HG03097 (cell line): Measurements from ENCODE around the gene XPR1.

Source experiments
- ATAC-seq: cut with Tn5 transposase; IDR thresholded peaks from one replicate; pipeline ENCODE4 v1.9.1; 2021; ENCODE audit not compliant: unreplicated experiment, low FRiP score

Gene XPR1

GRCh38 chr1:180631766-180632325 is at the start of gene XPR1:
Gene XPR1 (plus strand): TSS chr1:180632022. CDS start chr1:180632202, 180 bp downstream.
- ATAC-seq = peak; percentile 97

- no peak for ATAC-seq
Observed at GRCh38 chr1:180584869-180585268, 47.0 kb upstream of the XPR1 start.

- ATAC-seq = no peak
Observed at GRCh38 chr1:180585994-180586359, 45.8 kb upstream of the XPR1 start.

- no peak for ATAC-seq
Observed at GRCh38 chr1:180586671-180587155, 45.1 kb upstream of the XPR1 start.

GRCh38 chr1:180588121-180588520 is 43.7 kb upstream of the XPR1 start:
- no peak for ATAC-seq

GRCh38 chr1:180590889-180591288 is 40.9 kb upstream of the XPR1 start:
- no peak for ATAC-seq

- ATAC-seq = no peak
Observed at GRCh38 chr1:180593382-180593781, 38.4 kb upstream of the XPR1 start.

GRCh38 chr1:180594723-180595122 is 37.1 kb upstream of the XPR1 start:
- no peak for ATAC-seq

GRCh38 chr1:180595966-180596365 is 35.9 kb upstream of the XPR1 start:
- ATAC-seq = no peak

- ATAC-seq = no peak
Observed at GRCh38 chr1:180597520-180597919, 34.3 kb upstream of the XPR1 start.

GRCh38 chr1:180598333-180598974 is 33.4 kb upstream of the XPR1 start:
- no peak for ATAC-seq

GRCh38 chr1:180600343-180600742 is 31.5 kb upstream of the XPR1 start:
- ATAC-seq = no peak

- no peak for ATAC-seq
Observed at GRCh38 chr1:180601512-180601911, 30.3 kb upstream of the XPR1 start.

GRCh38 chr1:180603223-180603849 is 28.5 kb upstream of the XPR1 start:
- no peak for ATAC-seq

GRCh38 chr1:180603850-180604226 is 28.0 kb upstream of the XPR1 start:
- ATAC-seq = no peak

GRCh38 chr1:180606155-180606554 is 25.7 kb upstream of the XPR1 start:
- ATAC-seq = no peak

GRCh38 chr1:180609643-180610555 is 21.9 kb upstream of the XPR1 start:
- ATAC-seq = no peak

GRCh38 chr1:180610556-180611015 is 21.2 kb upstream of the XPR1 start:
- ATAC-seq = no peak

GRCh38 chr1:180611016-180611930 is 20.5 kb upstream of the XPR1 start:
- ATAC-seq = no peak

GRCh38 chr1:180612632-180613031 is 19.2 kb upstream of the XPR1 start:
- ATAC-seq = no peak
